ENCODE measurements around the gene ABCC8. TPM values are rescaled to one million over a fixed set of nuclear protein-coding genes. Genes with fewer than 3 reads are reported as not detected.

The ABCC8 gene
- total RNA-seq, 2 experiments from 2014 or later = not detected

GRCh38 chr11:17479284-17480214 is 2.9 kb upstream of the ABCC8 start:
- Mint-ChIP-seq H3K36me3 (ENCODE audit: low read depth) (no peaks in the 10 kb centered on the region), H3K27me3 (ENCODE audit: low read depth) (peaks cover 41% of the 10 kb centered on the region), H3K9me3 (peaks cover 2% of the 10 kb centered on the region), H3K4me1 (ENCODE audit: low read depth) (peaks cover 7% of the 10 kb centered on the region), H3K4me3 (no peak overlapping the region), H3K27ac (no peak overlapping the region)
- DNase-seq = no peak
- intact Hi-C loops (cut with micrococcal nuclease) = no loop called here
- CTCF ChIA-PET = no interaction called here

GRCh38 chr11:17478070-17478469 is 1.4 kb upstream of the ABCC8 start:
- Mint-ChIP-seq H3K9me3 (no peaks in the 10 kb centered on the region), H3K4me3 (no peak overlapping the region), H3K36me3 (ENCODE audit: low read depth) (no peaks in the 10 kb centered on the region), H3K27me3 (ENCODE audit: low read depth) (peaks cover 53% of the 10 kb centered on the region), H3K27ac (no peak overlapping the region), H3K4me1 (ENCODE audit: low read depth) (peaks cover 7% of the 10 kb centered on the region)
- CTCF ChIA-PET = no interaction called here
- intact Hi-C loops (cut with micrococcal nuclease) = no loop called here
- no peak for DNase-seq

DNA sequence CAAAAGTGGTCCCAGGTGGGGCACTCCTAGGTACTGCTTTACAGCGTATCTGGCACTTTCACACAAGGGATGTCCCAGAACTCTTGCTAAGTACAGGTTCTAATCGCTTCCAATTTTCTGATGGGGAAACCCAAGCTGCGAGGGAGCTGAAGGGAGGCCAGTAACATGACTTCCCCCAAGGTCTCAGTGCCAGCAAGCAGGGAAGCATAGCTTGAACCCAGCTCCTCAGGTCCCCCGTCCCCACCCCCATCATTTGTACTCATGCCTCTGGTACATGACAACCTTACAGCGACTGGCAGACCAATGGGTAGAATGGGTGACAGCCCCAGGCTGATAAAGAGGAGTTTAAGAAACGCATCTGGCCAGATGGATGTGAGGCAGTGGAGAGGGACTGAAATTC is 716 bp upstream of the ABCC8 start:
- H3K36me3 Mint-ChIP-seq (ENCODE audit: low read depth) = no peaks in the 10 kb centered on the region
- no peak for DNase-seq
- no peak overlapping the region for H3K4me3 Mint-ChIP-seq
- no peak overlapping the region for H3K27ac Mint-ChIP-seq
- H3K9me3 Mint-ChIP-seq = no peaks in the 10 kb centered on the region
- peaks cover 56% of the 10 kb centered on the region for H3K27me3 Mint-ChIP-seq (ENCODE audit: low read depth)
- CTCF ChIA-PET = interaction anchor here (0.6 kb wide), 1 partner anchor 124 kb away, joined by 3 read pairs; no protein-coding TSS in a partner anchor
- intact Hi-C loops (cut with micrococcal nuclease) = no loop called here
- peaks cover 7% of the 10 kb centered on the region for H3K4me1 Mint-ChIP-seq (ENCODE audit: low read depth)

DNA sequence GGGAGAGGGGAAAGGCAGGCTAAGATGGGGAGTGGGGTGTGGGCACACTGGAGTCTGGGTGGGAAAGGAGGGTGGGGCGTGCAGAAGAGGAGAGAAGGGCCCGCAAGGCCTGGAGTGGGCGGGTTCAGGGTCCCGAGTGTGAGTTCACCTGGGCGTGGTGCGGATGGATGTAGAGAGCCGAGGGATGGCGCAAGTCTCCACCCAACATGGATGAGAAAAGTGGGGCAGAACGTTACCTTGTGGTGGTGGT is 364 bp upstream of the ABCC8 start:
- Mint-ChIP-seq H3K27me3 (ENCODE audit: low read depth) (peaks cover 56% of the 10 kb centered on the region), H3K9me3 (no peaks in the 10 kb centered on the region), H3K4me1 (ENCODE audit: low read depth) (peaks cover 7% of the 10 kb centered on the region), H3K4me3 (no peak overlapping the region), H3K36me3 (ENCODE audit: low read depth) (no peaks in the 10 kb centered on the region), H3K27ac (no peak overlapping the region)
- CTCF ChIA-PET = no interaction called here
- intact Hi-C loops (cut with micrococcal nuclease) = no loop called here
- DNase-seq = no peak

DNA sequence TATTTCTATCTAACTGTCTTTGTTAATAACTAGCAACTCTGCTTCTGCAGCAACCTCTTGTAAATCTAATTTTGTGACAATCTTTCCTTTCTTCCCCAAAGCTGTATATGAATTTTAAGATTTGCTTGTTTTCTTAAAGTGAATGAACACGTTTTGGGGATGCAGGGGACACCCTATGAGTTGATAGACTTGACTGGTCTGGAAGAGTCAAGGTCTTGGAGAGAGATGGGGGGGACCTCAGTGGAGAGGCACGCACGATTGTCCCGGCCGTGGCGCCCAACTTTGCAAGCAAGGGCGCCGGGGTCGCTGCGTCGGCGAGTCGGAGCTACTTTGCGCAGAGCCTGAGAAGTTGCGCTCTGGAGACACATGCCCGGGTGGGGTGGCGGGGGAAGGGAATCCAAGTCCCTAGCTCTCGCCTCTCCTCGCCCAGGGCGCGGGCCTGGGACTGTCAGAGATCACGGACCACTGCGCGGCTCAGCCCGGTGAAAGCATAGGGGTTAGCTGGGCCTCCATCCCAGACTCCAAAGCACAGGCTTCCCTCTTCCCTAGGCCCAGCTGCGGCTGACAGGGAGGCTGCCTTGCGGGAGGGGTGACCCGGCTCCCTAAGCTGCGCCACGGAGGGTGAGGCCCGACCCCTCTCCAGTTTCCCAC is 854 bp downstream of the ABCC8 start:
- Mint-ChIP-seq H3K36me3 (ENCODE audit: low read depth) (no peaks in the 10 kb centered on the region), H3K27ac (no peak overlapping the region), H3K4me1 (ENCODE audit: low read depth) (peaks cover 7% of the 10 kb centered on the region), H3K4me3 (no peak overlapping the region), H3K27me3 (ENCODE audit: low read depth) (peaks cover 56% of the 10 kb centered on the region), H3K9me3 (no peaks in the 10 kb centered on the region)
- DNase-seq = no peak
- intact Hi-C loops (cut with micrococcal nuclease) = no loop called here
- CTCF ChIA-PET = no interaction called here

DNA sequence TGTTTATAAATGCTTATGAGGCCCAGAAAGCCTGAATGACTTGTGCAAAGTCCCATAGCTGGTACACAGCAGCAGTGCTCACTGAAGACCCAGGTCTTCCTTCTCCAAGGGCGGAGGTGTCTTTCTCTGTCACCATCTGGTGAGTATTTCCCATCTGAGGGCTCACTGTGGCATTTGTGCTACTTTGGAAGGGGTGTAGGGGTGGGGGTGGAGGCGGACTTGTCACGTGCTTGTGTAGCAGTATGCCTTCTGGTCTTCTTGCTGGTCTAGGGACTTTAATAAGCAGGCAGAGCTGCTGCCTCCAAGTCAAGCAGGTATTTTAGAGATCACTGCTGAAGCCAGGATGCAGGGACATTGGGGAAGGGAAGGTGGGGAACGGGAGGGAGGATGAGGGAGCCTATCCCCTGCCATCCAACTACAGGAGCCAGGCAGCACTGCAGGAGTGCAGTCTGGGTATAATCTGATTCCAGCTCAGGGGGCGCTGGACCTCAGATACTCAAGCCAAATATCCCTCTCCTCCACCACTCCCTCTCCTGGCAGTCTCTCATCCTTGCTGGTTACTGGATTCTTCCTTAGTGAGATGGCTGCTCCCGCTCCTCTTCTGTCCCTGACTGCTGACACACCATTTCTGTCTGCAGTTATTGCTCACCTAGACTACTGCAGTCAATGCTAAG is 3.4 kb downstream of the ABCC8 start:
- Mint-ChIP-seq H3K4me1 (ENCODE audit: low read depth) (peaks cover 7% of the 10 kb centered on the region), H3K9me3 (no peaks in the 10 kb centered on the region), H3K27me3 (ENCODE audit: low read depth) (peaks cover 46% of the 10 kb centered on the region), H3K27ac (no peak overlapping the region), H3K4me3 (no peak overlapping the region), H3K36me3 (ENCODE audit: low read depth) (no peaks in the 10 kb centered on the region)
- CTCF ChIA-PET = interaction anchor here (0.6 to 1.0 kb wide), 2 partner anchors 89 to 117 kb away, joined by 3 to 5 read pairs; no protein-coding TSS in a partner anchor
- no peak for DNase-seq
- intact Hi-C loops (cut with micrococcal nuclease) = no loop called here

DNA sequence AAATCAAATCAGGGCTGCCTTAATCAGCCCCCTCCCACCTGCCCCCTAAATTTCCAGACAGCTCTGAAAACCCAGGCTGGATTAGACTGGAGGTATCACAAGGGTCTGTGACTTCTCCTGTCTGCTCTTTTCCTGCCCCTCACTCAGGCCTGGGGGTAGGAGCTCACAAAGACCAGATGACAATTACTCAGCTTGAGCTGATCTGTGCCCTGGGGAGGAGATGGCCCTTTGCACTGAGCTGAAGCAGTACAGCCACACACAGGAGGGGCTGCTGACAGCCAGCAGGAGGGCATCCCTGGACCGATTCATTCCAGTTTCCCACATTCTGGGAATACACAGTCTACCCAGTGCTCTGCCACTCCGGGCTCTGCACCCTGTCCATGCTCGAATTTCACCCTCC is 4.2 kb downstream of the ABCC8 start:
- no peaks in the 10 kb centered on the region for H3K9me3 Mint-ChIP-seq
- H3K36me3 Mint-ChIP-seq (ENCODE audit: low read depth) = no peaks in the 10 kb centered on the region
- no peak for DNase-seq
- H3K27ac Mint-ChIP-seq = no peak overlapping the region
- CTCF ChIA-PET = interaction anchor here (0.6 to 1.0 kb wide), 2 partner anchors 88 to 116 kb away, joined by 3 to 5 read pairs; no protein-coding TSS in a partner anchor
- H3K4me1 Mint-ChIP-seq (ENCODE audit: low read depth) = peaks cover 7% of the 10 kb centered on the region
- peaks cover 40% of the 10 kb centered on the region for H3K27me3 Mint-ChIP-seq (ENCODE audit: low read depth)
- intact Hi-C loops (cut with micrococcal nuclease) = no loop called here
- H3K4me3 Mint-ChIP-seq = no peak overlapping the region

DNA sequence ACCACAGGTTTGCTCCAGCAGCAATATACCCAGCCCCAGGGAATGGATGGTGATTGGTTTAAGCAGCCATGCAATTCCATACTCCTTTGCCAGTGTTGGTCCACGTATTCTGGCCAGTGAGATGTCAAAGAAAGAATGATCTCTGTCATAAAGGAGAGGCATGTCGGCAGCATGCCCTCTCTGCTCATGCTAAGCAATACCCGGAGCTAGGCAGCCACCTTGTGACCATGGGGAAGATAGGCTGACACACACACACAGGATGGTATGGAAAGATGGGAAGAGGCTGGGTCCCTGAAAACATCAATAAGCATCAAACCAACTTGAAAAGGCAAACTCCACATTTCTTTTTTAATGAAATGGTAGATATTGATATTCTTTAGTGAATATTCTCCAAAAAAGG is 5.1 kb downstream of the ABCC8 start:
- H3K4me1 Mint-ChIP-seq (ENCODE audit: low read depth) = peaks cover 7% of the 10 kb centered on the region
- peaks cover 34% of the 10 kb centered on the region for H3K27me3 Mint-ChIP-seq (ENCODE audit: low read depth)
- CTCF ChIA-PET = interaction anchor here (1.4 kb wide), 1 partner anchor 57 kb away, joined by 4 read pairs; no protein-coding TSS in a partner anchor
- H3K9me3 Mint-ChIP-seq = no peaks in the 10 kb centered on the region
- no peaks in the 10 kb centered on the region for H3K36me3 Mint-ChIP-seq (ENCODE audit: low read depth)
- H3K27ac Mint-ChIP-seq = no peak overlapping the region
- DNase-seq = peak; percentile 15
- intact Hi-C loops (cut with micrococcal nuclease) = no loop called here
- no peak overlapping the region for H3K4me3 Mint-ChIP-seq

GRCh38 chr11:17469998-17470397 is 6.6 kb downstream of the ABCC8 start:
- Mint-ChIP-seq H3K36me3 (ENCODE audit: low read depth) (no peaks in the 10 kb centered on the region), H3K4me3 (no peak overlapping the region), H3K4me1 (ENCODE audit: low read depth) (no peaks in the 10 kb centered on the region), H3K27ac (no peak overlapping the region), H3K27me3 (ENCODE audit: low read depth) (peaks cover 19% of the 10 kb centered on the region), H3K9me3 (no peaks in the 10 kb centered on the region)
- no peak for DNase-seq
- intact Hi-C loops (cut with micrococcal nuclease) = no loop called here
- CTCF ChIA-PET = interaction anchor here (1.4 kb wide), 1 partner anchor 86 kb away, joined by 4 read pairs; no protein-coding TSS in a partner anchor

DNA sequence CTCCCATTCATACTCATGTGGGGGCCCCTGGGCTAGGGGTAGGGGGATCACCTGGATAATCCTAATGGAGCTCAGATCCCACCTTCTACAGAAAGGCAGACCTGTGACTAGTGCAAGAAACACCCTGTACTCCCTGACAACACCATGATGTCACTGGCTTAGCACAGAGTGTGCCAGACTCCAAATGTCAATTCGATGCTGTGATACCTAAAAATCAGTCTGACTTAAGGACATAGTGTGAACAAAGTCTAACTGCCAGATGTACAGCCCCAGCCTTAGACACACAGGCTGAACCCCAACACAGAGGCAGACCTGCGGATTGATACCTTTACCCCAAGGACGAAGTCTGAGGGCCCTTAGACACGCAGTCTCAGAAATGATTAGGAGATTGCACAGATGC is 8.5 kb downstream of the ABCC8 start:
- H3K27me3 Mint-ChIP-seq (ENCODE audit: low read depth) = peaks cover 3% of the 10 kb centered on the region
- no peak overlapping the region for H3K4me3 Mint-ChIP-seq
- no peaks in the 10 kb centered on the region for H3K36me3 Mint-ChIP-seq (ENCODE audit: low read depth)
- no peak for DNase-seq
- CTCF ChIA-PET = no interaction called here
- no peaks in the 10 kb centered on the region for H3K4me1 Mint-ChIP-seq (ENCODE audit: low read depth)
- no peak overlapping the region for H3K27ac Mint-ChIP-seq
- no peaks in the 10 kb centered on the region for H3K9me3 Mint-ChIP-seq
- intact Hi-C loops (cut with micrococcal nuclease) = no loop called here

GRCh38 chr11:17463546-17464174 is 13.0 kb downstream of the ABCC8 start:
- H3K4me1 Mint-ChIP-seq (ENCODE audit: low read depth) = no peaks in the 10 kb centered on the region
- DNase-seq = no peak
- intact Hi-C loops (cut with micrococcal nuclease) = no loop called here
- no peak overlapping the region for H3K27ac Mint-ChIP-seq
- no peaks in the 10 kb centered on the region for H3K9me3 Mint-ChIP-seq
- no peaks in the 10 kb centered on the region for H3K27me3 Mint-ChIP-seq (ENCODE audit: low read depth)
- H3K36me3 Mint-ChIP-seq (ENCODE audit: low read depth) = no peaks in the 10 kb centered on the region
- CTCF ChIA-PET = no interaction called here
- H3K4me3 Mint-ChIP-seq = no peak overlapping the region

GRCh38 chr11:17462940-17463339 is 13.7 kb downstream of the ABCC8 start:
- H3K4me1 Mint-ChIP-seq (ENCODE audit: low read depth) = no peaks in the 10 kb centered on the region
- no peak overlapping the region for H3K4me3 Mint-ChIP-seq
- no peaks in the 10 kb centered on the region for H3K36me3 Mint-ChIP-seq (ENCODE audit: low read depth)
- no peak overlapping the region for H3K27ac Mint-ChIP-seq
- intact Hi-C loops (cut with micrococcal nuclease) = no loop called here
- CTCF ChIA-PET = no interaction called here
- H3K9me3 Mint-ChIP-seq = no peaks in the 10 kb centered on the region
- no peak for DNase-seq
- H3K27me3 Mint-ChIP-seq (ENCODE audit: low read depth) = no peaks in the 10 kb centered on the region
